ENCODE results near the gene FGF14. TPM values are rescaled to one million over a fixed set of nuclear protein-coding genes. Genes with fewer than 3 reads are reported as not detected.
A peak's percentile ranks its signal among the peaks of the same experiment; 100 is the strongest.

FGF14 gene
- 2.0 TPM for total RNA-seq
- long read RNA-seq, partial matches to known transcripts = 0 of 1 reads
- long read RNA-seq, other reads (novel, unspliced or antisense) = 1 of 1 reads

- Histone ChIP-seq H3K4me1 (peaks cover 5% of the 10 kb centered on the region), H3K27me3 (peaks cover 18% of the 10 kb centered on the region), H3K27ac (no peak within 1 kb of the TSS)
Measured at GRCh38 chr13:102401766-102402165, at the start of gene FGF14. Gene FGF14, minus strand, starts transcription at chr13:102402048.

GRCh38 chr13:102443249-102443648 lies 41.4 kb upstream of the FGF14 start:
- no peak for TF ChIP-seq CTCF (IDR thresholded peaks at IDR 0.05)
- ATAC-seq = no peak

More at GRCh38 chr13:102401766-102402165, at the start of gene FGF14:
- Histone ChIP-seq H3K36me3 (no peaks in the 10 kb centered on the region), H3K9me3 (no peaks in the 10 kb centered on the region), H3K4me3 (peak within 1 kb of the TSS; percentile 55)
- intact Hi-C loops (cut with DNase I) = no loop called here
- ATAC-seq (no peak), DNase-seq (no peak)
- TF ChIP-seq CTCF (IDR thresholded peaks at IDR 0.05) = no peak

GRCh38 chr13:102441085-102441484 lies 39.2 kb upstream of the FGF14 start:
- no peak for DNase-seq
- ATAC-seq = no peak
- Histone ChIP-seq H3K9me3 (no peaks in the 10 kb centered on the region), H3K4me3 (no peak overlapping the region), H3K4me1 (no peaks in the 10 kb centered on the region), H3K36me3 (no peaks in the 10 kb centered on the region), H3K27me3 (no peaks in the 10 kb centered on the region), H3K27ac (no peak overlapping the region)
- no peak for TF ChIP-seq CTCF (IDR thresholded peaks at IDR 0.05)
- intact Hi-C loops (cut with DNase I) = no loop called here

More at GRCh38 chr13:102443249-102443648, 41.4 kb upstream of the FGF14 start:
- DNase-seq = no peak
- Histone ChIP-seq H3K4me3 (no peak overlapping the region), H3K27me3 (no peaks in the 10 kb centered on the region), H3K9me3 (no peaks in the 10 kb centered on the region), H3K36me3 (no peaks in the 10 kb centered on the region), H3K4me1 (no peaks in the 10 kb centered on the region), H3K27ac (no peak overlapping the region)
- intact Hi-C loops (cut with DNase I) = no loop called here

GRCh38 chr13:102440259-102440936 lies 38.5 kb upstream of the FGF14 start:
- no peaks in the 10 kb centered on the region for H3K36me3 ChIP-seq
- DNase-seq (peak; percentile 69), ATAC-seq (no peak)
- H3K4me1 ChIP-seq = no peaks in the 10 kb centered on the region
- H3K4me3 ChIP-seq = no peak overlapping the region
- H3K27ac ChIP-seq = no peak overlapping the region
- intact Hi-C loops (cut with DNase I) = no loop called here
- no peak for TF ChIP-seq CTCF (IDR thresholded peaks at IDR 0.05)
- no peaks in the 10 kb centered on the region for H3K9me3 ChIP-seq
- no peaks in the 10 kb centered on the region for H3K27me3 ChIP-seq

- H3K36me3 ChIP-seq = no peaks in the 10 kb centered on the region
- H3K4me1 ChIP-seq = no peaks in the 10 kb centered on the region
- no peak overlapping the region for H3K4me3 ChIP-seq
Measured at GRCh38 chr13:102422690-102423089, 20.8 kb upstream of the FGF14 start.

More at GRCh38 chr13:102422690-102423089, 20.8 kb upstream of the FGF14 start:
- intact Hi-C loops (cut with DNase I) = no loop called here
- DNase-seq = no peak
- H3K27me3 ChIP-seq = no peaks in the 10 kb centered on the region
- H3K9me3 ChIP-seq = no peaks in the 10 kb centered on the region
- H3K27ac ChIP-seq = no peak overlapping the region
- no peak for ATAC-seq
- TF ChIP-seq CTCF (IDR thresholded peaks at IDR 0.05) = no peak
